ENCODE results near the gene SIRT7.

Gene SIRT7

DNA sequence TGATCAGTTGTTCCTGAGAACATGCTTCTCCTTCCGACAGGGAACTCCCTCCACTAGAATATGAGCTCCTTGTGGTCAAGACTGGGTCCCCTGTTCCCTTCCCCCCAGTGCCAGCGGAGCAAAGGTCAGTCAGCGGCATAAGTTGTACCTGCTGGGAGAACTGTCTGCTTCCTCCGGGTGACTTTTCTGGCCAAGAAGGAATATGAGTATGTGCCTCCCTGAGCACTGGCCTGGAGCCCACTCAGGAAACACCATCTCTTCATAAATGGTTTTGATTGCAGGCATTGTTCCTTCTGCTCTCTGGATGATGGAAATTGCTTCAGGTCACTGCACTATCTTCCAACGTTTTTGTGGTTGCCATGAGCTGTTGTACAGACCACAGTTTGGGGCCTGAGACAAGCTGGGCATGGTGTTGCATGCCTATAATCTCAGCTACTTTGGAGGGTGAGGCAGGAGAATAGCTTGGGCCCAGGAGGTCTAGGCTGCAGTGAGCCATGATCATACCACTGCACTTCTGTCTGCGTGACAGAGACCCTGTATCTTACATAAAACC is 54.8 kb downstream of the SIRT7 start:
- no peak for DNase-seq (ENCODE audit: low spot score)
- no peak overlapping the region for H3K27ac ChIP-seq
- TF ChIP-seq, protein P1, sequence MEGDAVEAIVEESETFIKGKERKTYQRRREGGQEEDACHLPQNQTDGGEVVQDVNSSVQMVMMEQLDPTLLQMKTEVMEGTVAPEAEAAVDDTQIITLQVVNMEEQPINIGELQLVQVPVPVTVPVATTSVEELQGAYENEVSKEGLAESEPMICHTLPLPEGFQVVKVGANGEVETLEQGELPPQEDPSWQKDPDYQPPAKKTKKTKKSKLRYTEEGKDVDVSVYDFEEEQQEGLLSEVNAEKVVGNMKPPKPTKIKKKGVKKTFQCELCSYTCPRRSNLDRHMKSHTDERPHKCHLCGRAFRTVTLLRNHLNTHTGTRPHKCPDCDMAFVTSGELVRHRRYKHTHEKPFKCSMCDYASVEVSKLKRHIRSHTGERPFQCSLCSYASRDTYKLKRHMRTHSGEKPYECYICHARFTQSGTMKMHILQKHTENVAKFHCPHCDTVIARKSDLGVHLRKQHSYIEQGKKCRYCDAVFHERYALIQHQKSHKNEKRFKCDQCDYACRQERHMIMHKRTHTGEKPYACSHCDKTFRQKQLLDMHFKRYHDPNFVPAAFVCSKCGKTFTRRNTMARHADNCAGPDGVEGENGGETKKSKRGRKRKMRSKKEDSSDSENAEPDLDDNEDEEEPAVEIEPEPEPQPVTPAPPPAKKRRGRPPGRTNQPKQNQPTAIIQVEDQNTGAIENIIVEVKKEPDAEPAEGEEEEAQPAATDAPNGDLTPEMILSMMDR (IDR thresholded peaks at IDR 0.05) = no peak
- H3K4me3 ChIP-seq = no peak overlapping the region

Measured in coronary artery (tissue), 2 donors.